HG03159 (cell line): ENCODE measurements around the gene PSMB9.

Experiments used
- ATAC-seq: cut with Tn5 transposase; IDR thresholded peaks from one replicate; pipeline ENCODE4 v1.9.1; 2021; ENCODE audit warnings: mild to moderate bottlenecking, moderate library complexity; ENCODE audit not compliant: unreplicated experiment

PSMB9 gene

GRCh38 chr6:32895006-32895345, 41.0 kb downstream of the PSMB9 start:
- ATAC-seq, result no peak

GRCh38 chr6:32903952-32904351, 50.0 kb downstream of the PSMB9 start:
- no peak for ATAC-seq

GRCh38 chr6:32905078-32905477, 51.1 kb downstream of the PSMB9 start:
- no peak for ATAC-seq

GRCh38 chr6:32906539-32906938, 52.5 kb downstream of the PSMB9 start:
- no peak for ATAC-seq

- no peak for ATAC-seq
These were observed 54.9 kb downstream of the PSMB9 start for GRCh38 chr6:32908897-32909296.
